ENCODE data around the gene TSPO. TPM values are rescaled to one million over a fixed set of nuclear protein-coding genes. Genes with fewer than 3 reads are reported as not detected.

Gene TSPO
- total and polyA plus RNA-seq, 9 of the 15 experiments (the other 6 are each of a cell fraction or from before 2014, with no cell fraction given), result 4.9 to 126 (median 25.3) TPM

GRCh38 chr22:43142880-43143562 lies 8.3 kb upstream of the TSPO start, which contains the start of gene MCAT (continued):
- TF ChIP-seq AFF4 (CRISPR knock-in tag; IDR thresholded peaks at IDR 0.05) (no peak), POLR2B (IDR thresholded peaks at IDR 0.05; ENCODE audit: low read depth, partially characterized antibody) (no peak), ZBTB7A (IDR thresholded peaks at IDR 0.05; ENCODE audit: borderline replicate concordance, control insufficient read depth, low read depth, low read length) (peak; percentile 29; the same call in 1 of the 2 replicates), MYBL2 (IDR thresholded peaks at IDR 0.05; ENCODE audit: low read depth) (no peak), MYBL2 (CRISPR knock-in tag; IDR thresholded peaks at IDR 0.05; ENCODE audit: borderline replicate concordance) (no peak), ZFP36 (IDR thresholded peaks at IDR 0.05; ENCODE audit: low read depth, low read length, partially characterized antibody) (no peak), SMAD4 (CRISPR knock-in tag; conservative IDR thresholded peaks at IDR 0.05) (no peak), NR2C2 (CRISPR knock-in tag; IDR thresholded peaks at IDR 0.05) (no peak; the same call in 1 of the 2 replicates), NR2C2 (tag; IDR thresholded peaks at IDR 0.05) (peak; percentile 94), EZH2 (IDR thresholded peaks at IDR 0.05; ENCODE audit: borderline replicate concordance, low read depth, low read length) (no peak), BCL6 (CRISPR knock-in tag; IDR thresholded peaks at IDR 0.05) (no peak), ZNF699 (CRISPR knock-in tag; IDR thresholded peaks at IDR 0.05; ENCODE audit: insufficient replicate concordance) (no peak), ZNF830 (CRISPR knock-in tag; IDR thresholded peaks at IDR 0.05) (no peak), ZNF766 (CRISPR knock-in tag; conservative IDR thresholded peaks at IDR 0.05) (no peak), CEBPG (CRISPR knock-in tag; IDR thresholded peaks at IDR 0.05) (no peak), CEBPG (tag; conservative IDR thresholded peaks at IDR 0.05 in 1 of 2, IDR thresholded peaks at IDR 0.05 in 1 of 2) (no peak), ZNF764 (CRISPR knock-in tag; IDR thresholded peaks at IDR 0.05; ENCODE audit: low read depth) (no peak), PRPF4 (IDR thresholded peaks at IDR 0.05; ENCODE audit: insufficient read depth, low read depth, low read length, poor library complexity, severe bottlenecking) (no peak), E2F8 (IDR thresholded peaks at IDR 0.05; ENCODE audit: low read depth, partially characterized antibody) (peak; percentile 58), ZBTB1 (CRISPR knock-in tag; IDR thresholded peaks at IDR 0.05; ENCODE audit: borderline replicate concordance, low read depth) (no peak), RFX1 (IDR thresholded peaks at IDR 0.05) (peak; percentile 86), SIRT6 (IDR thresholded peaks at IDR 0.05; ENCODE audit: low read depth, low read length) (no peak)
